ENCODE results near the gene KRTAP9-9.
"Not testable (repeated sequence)": the region's sequence is repeated elsewhere in the genome, so short reads cannot be mapped to it uniquely, and the experiment has no call there.

The KRTAP9-9 gene

DNA sequence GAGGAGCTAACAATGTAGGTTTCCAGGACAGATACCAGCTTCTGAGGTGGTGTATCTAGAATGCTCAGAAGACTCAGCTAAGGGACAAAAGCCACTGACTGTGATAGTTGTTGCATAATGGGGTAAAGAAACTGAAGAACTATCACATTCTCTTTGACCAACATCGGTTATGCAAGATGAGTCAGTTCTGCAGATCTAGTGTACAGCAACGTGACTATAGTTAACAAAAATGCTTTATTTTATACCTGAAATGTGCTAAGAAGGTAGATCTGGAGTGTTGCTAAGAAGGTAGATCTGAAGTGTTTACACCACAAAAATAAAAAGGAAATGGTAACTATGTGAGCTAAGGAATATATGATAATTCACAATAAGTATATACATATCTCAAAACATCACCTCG lies 12.5 kb downstream of the KRTAP9-9 start:
- H3K4me3 ChIP-seq (ENCODE audit: low read depth, low read length) = no peak overlapping the region
- H3K27me3 ChIP-seq (ENCODE audit: control insufficient read depth, insufficient read depth, low read length) = no peaks in the 10 kb centered on the region
- no peaks in the 10 kb centered on the region for H3K4me1 ChIP-seq (ENCODE audit: control insufficient read depth, insufficient read depth, low read length)

GRCh38 chr17:41271323-41271722 lies 16.1 kb downstream of the KRTAP9-9 start:
- not testable (repeated sequence) for H3K27ac ChIP-seq (ENCODE audit: low read depth, low read length); H3K9ac ChIP-seq (ENCODE audit: low read depth, low read length); H3K4me3 ChIP-seq (ENCODE audit: low read depth, low read length); H3K27me3 ChIP-seq (ENCODE audit: control insufficient read depth, insufficient read depth, low read length); H3K9me3 ChIP-seq (ENCODE audit: control insufficient read depth, insufficient read depth, low read length); H3K4me1 ChIP-seq (ENCODE audit: control insufficient read depth, insufficient read depth, low read length); H3K36me3 ChIP-seq (ENCODE audit: control insufficient read depth, insufficient read depth, low read length)

More for the DNA sequence above, 12.5 kb downstream of the KRTAP9-9 start:
- Histone ChIP-seq H3K9me3 (ENCODE audit: control insufficient read depth, insufficient read depth, low read length) (no peaks in the 10 kb centered on the region), H3K9ac (ENCODE audit: low read depth, low read length) (no peak overlapping the region), H3K27ac (ENCODE audit: low read depth, low read length) (no peak overlapping the region), H3K36me3 (ENCODE audit: control insufficient read depth, insufficient read depth, low read length) (no peaks in the 10 kb centered on the region)

DNA sequence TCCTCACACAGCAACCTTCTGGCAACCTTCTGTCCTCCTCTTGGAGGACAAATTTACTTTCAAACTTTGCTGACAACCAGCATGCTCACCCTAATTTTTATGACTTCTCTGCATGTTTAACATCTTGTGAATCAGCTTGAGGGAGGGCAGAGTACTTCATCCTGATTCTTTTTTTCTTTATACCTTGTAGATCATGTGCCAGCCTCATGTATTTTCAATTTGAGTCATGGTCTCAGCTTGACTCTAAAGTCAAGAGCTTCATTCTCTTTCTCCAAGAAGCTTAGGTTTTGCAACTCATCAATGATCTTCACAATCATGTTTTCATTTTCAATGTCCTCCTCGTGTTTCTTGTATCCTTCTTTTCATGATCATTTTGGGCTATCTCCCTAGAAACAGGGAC lies 16.7 kb downstream of the KRTAP9-9 start:
- H3K4me1 ChIP-seq (ENCODE audit: control insufficient read depth, insufficient read depth, low read length) = no peaks in the 10 kb centered on the region

GRCh38 chr17:41275648-41276190 lies 20.5 kb downstream of the KRTAP9-9 start, which contains the start of gene KRTAP9-7:
Gene KRTAP9-7, plus strand, starts transcription at chr17:41275698. Its CDS starts 0 bp downstream, at chr17:41275698.
- not testable (repeated sequence) for H3K27ac ChIP-seq (ENCODE audit: low read depth, low read length); H3K27me3 ChIP-seq (ENCODE audit: control insufficient read depth, insufficient read depth, low read length); H3K4me3 ChIP-seq (ENCODE audit: low read depth, low read length); H3K9me3 ChIP-seq (ENCODE audit: control insufficient read depth, insufficient read depth, low read length); H3K36me3 ChIP-seq (ENCODE audit: control insufficient read depth, insufficient read depth, low read length); H3K4me1 ChIP-seq (ENCODE audit: control insufficient read depth, insufficient read depth, low read length); H3K9ac ChIP-seq (ENCODE audit: low read depth, low read length)

More for the DNA sequence above, 16.7 kb downstream of the KRTAP9-9 start:
- no peaks in the 10 kb centered on the region for H3K36me3 ChIP-seq (ENCODE audit: control insufficient read depth, insufficient read depth, low read length)
- H3K27ac ChIP-seq (ENCODE audit: low read depth, low read length) = no peak overlapping the region
- no peaks in the 10 kb centered on the region for H3K9me3 ChIP-seq (ENCODE audit: control insufficient read depth, insufficient read depth, low read length)
- H3K4me3 ChIP-seq (ENCODE audit: low read depth, low read length) = no peak overlapping the region
- no peak overlapping the region for H3K9ac ChIP-seq (ENCODE audit: low read depth, low read length)
- no peaks in the 10 kb centered on the region for H3K27me3 ChIP-seq (ENCODE audit: control insufficient read depth, insufficient read depth, low read length)

DNA sequence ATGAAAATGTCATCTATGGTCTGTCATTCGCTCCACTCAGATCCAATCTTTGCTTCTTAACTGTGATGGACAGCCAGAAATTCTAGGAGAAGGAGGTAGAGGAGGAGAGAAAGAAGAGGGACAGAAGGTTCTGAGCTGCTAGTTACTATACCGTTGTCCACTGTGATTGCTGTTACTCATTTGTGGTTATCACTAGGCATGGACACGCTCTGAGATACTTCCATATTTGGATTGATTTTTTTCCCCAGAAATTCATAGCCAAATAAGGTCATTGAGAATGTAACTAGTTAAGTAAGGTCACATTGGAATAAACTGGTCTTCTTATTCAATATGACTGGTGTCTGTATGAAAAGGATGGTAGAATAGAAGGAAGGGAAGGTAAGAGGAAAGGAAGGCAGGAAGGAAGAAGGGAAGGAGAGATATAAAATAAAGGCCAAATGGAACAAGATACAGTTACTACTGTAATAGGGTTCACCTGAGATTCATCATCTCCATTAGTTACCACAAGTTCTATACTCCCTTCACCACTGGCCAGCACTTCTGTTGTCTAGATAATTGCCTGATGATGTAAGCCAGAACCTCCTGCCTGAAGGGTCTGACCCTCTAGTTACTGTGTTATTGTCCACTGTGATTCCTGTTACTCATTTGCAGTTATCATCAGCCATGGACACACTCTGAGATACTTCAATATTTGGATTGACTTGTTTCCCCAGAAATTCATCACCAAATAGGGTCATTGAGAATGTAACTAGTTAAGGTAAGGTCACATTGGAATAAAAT lies 23.2 kb downstream of the KRTAP9-9 start:
- no peak overlapping the region for H3K27ac ChIP-seq (ENCODE audit: low read depth, low read length)
- H3K9me3 ChIP-seq (ENCODE audit: control insufficient read depth, insufficient read depth, low read length) = no peaks in the 10 kb centered on the region
- no peak overlapping the region for H3K4me3 ChIP-seq (ENCODE audit: low read depth, low read length)
- H3K27me3 ChIP-seq (ENCODE audit: control insufficient read depth, insufficient read depth, low read length) = no peaks in the 10 kb centered on the region
- H3K4me1 ChIP-seq (ENCODE audit: control insufficient read depth, insufficient read depth, low read length) = no peaks in the 10 kb centered on the region
- no peaks in the 10 kb centered on the region for H3K36me3 ChIP-seq (ENCODE audit: control insufficient read depth, insufficient read depth, low read length)
- H3K9ac ChIP-seq (ENCODE audit: low read depth, low read length) = no peak overlapping the region

- Histone ChIP-seq H3K9ac (ENCODE audit: low read depth, low read length) (no peak overlapping the region), H3K27me3 (ENCODE audit: control insufficient read depth, insufficient read depth, low read length) (no peaks in the 10 kb centered on the region), H3K9me3 (ENCODE audit: control insufficient read depth, insufficient read depth, low read length) (no peaks in the 10 kb centered on the region), H3K4me3 (ENCODE audit: low read depth, low read length) (no peak overlapping the region), H3K27ac (ENCODE audit: low read depth, low read length) (no peak overlapping the region), H3K36me3 (ENCODE audit: control insufficient read depth, insufficient read depth, low read length) (no peaks in the 10 kb centered on the region), H3K4me1 (ENCODE audit: control insufficient read depth, insufficient read depth, low read length) (peaks cover 15% of the 10 kb centered on the region)
These were observed 28.9 kb downstream of the KRTAP9-9 start for GRCh38 chr17:41284043-41284442.

DNA sequence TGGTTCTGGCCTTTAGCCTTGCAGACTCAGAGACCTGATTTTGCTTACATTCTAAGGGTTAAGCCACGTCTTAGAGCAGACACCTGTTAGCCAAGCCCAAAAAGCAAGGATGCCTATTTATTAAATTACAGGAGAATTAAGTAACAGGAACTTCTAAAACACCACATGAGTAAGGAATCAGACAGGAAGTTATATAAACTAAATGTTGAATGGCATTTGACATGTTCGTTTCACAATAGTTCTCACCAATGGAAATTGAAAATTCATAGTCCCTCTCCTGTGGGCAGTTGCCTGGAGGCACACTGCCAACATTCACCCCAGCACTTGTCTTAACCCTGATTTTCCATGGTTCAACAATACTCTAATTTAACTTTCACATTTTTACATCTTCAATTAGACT lies 29.4 kb downstream of the KRTAP9-9 start:
- Histone ChIP-seq H3K36me3 (ENCODE audit: control insufficient read depth, insufficient read depth, low read length) (no peaks in the 10 kb centered on the region), H3K4me3 (ENCODE audit: low read depth, low read length) (no peak overlapping the region), H3K27ac (ENCODE audit: low read depth, low read length) (no peak overlapping the region), H3K9ac (ENCODE audit: low read depth, low read length) (no peak overlapping the region), H3K4me1 (ENCODE audit: control insufficient read depth, insufficient read depth, low read length) (peaks cover 15% of the 10 kb centered on the region), H3K27me3 (ENCODE audit: control insufficient read depth, insufficient read depth, low read length) (no peaks in the 10 kb centered on the region), H3K9me3 (ENCODE audit: control insufficient read depth, insufficient read depth, low read length) (no peaks in the 10 kb centered on the region)

- H3K27me3 ChIP-seq (ENCODE audit: control insufficient read depth, insufficient read depth, low read length) = no peaks in the 10 kb centered on the region
- no peak overlapping the region for H3K4me3 ChIP-seq (ENCODE audit: low read depth, low read length)
- H3K9me3 ChIP-seq (ENCODE audit: control insufficient read depth, insufficient read depth, low read length) = no peaks in the 10 kb centered on the region
- no peaks in the 10 kb centered on the region for H3K36me3 ChIP-seq (ENCODE audit: control insufficient read depth, insufficient read depth, low read length)
- peaks cover 15% of the 10 kb centered on the region for H3K4me1 ChIP-seq (ENCODE audit: control insufficient read depth, insufficient read depth, low read length)
- H3K27ac ChIP-seq (ENCODE audit: low read depth, low read length) = no peak overlapping the region
- no peak overlapping the region for H3K9ac ChIP-seq (ENCODE audit: low read depth, low read length)
These were observed 31.9 kb downstream of the KRTAP9-9 start for GRCh38 chr17:41287050-41287449.

- Histone ChIP-seq H3K4me3 (ENCODE audit: low read depth, low read length) (no peak overlapping the region), H3K9ac (ENCODE audit: low read depth, low read length) (no peak overlapping the region), H3K27me3 (ENCODE audit: control insufficient read depth, insufficient read depth, low read length) (no peaks in the 10 kb centered on the region), H3K27ac (ENCODE audit: low read depth, low read length) (no peak overlapping the region), H3K36me3 (ENCODE audit: control insufficient read depth, insufficient read depth, low read length) (no peaks in the 10 kb centered on the region), H3K4me1 (ENCODE audit: control insufficient read depth, insufficient read depth, low read length) (no peaks in the 10 kb centered on the region), H3K9me3 (ENCODE audit: control insufficient read depth, insufficient read depth, low read length) (no peaks in the 10 kb centered on the region)
These were observed 38.8 kb downstream of the KRTAP9-9 start for GRCh38 chr17:41294016-41294415.

GRCh38 chr17:41296846-41297245 lies 41.7 kb downstream of the KRTAP9-9 start:
- H3K27me3 ChIP-seq (ENCODE audit: control insufficient read depth, insufficient read depth, low read length) = no peaks in the 10 kb centered on the region
- no peaks in the 10 kb centered on the region for H3K9me3 ChIP-seq (ENCODE audit: control insufficient read depth, insufficient read depth, low read length)
- H3K36me3 ChIP-seq (ENCODE audit: control insufficient read depth, insufficient read depth, low read length) = no peaks in the 10 kb centered on the region
- H3K4me1 ChIP-seq (ENCODE audit: control insufficient read depth, insufficient read depth, low read length) = no peaks in the 10 kb centered on the region
- H3K9ac ChIP-seq (ENCODE audit: low read depth, low read length) = no peak overlapping the region
- no peak overlapping the region for H3K27ac ChIP-seq (ENCODE audit: low read depth, low read length)
- H3K4me3 ChIP-seq (ENCODE audit: low read depth, low read length) = no peak overlapping the region

- Histone ChIP-seq H3K4me1 (ENCODE audit: control insufficient read depth, insufficient read depth, low read length) (no peaks in the 10 kb centered on the region), H3K27ac (ENCODE audit: low read depth, low read length) (no peak overlapping the region), H3K36me3 (ENCODE audit: control insufficient read depth, insufficient read depth, low read length) (no peaks in the 10 kb centered on the region), H3K9ac (ENCODE audit: low read depth, low read length) (no peak overlapping the region), H3K4me3 (ENCODE audit: low read depth, low read length) (no peak overlapping the region), H3K27me3 (ENCODE audit: control insufficient read depth, insufficient read depth, low read length) (no peaks in the 10 kb centered on the region), H3K9me3 (ENCODE audit: control insufficient read depth, insufficient read depth, low read length) (no peaks in the 10 kb centered on the region)
These were observed 43.4 kb downstream of the KRTAP9-9 start for GRCh38 chr17:41298458-41299135.
